Right hindlimb (tissue), 1 donor: ENCODE results near the gene EEF2K.

ENCODE experiments used
- DNase-seq: peaks from one replicate; pipeline ENCODE4 v3.0.0-alpha.2; 2018

The EEF2K gene

GRCh38 chr16:22321340-22322001 is 115.4 kb downstream of the EEF2K start:
- peak; percentile 66 for DNase-seq

- no peak for DNase-seq
Measured at GRCh38 chr16:22322021-22322471, 116.0 kb downstream of the EEF2K start.

- DNase-seq, result no peak
Measured at GRCh38 chr16:22322741-22323140, 116.7 kb downstream of the EEF2K start.

- DNase-seq, result no peak
Measured at GRCh38 chr16:22323173-22323958, 117.3 kb downstream of the EEF2K start.

- DNase-seq, result no peak
Measured at GRCh38 chr16:22323959-22324786, 118.1 kb downstream of the EEF2K start.

- DNase-seq, result no peak
Measured at GRCh38 chr16:22324787-22325597, 118.9 kb downstream of the EEF2K start.

GRCh38 chr16:22325598-22326368 is 119.7 kb downstream of the EEF2K start:
- no peak for DNase-seq

GRCh38 chr16:22326369-22326652 is 120.2 kb downstream of the EEF2K start:
- DNase-seq, result no peak

GRCh38 chr16:22326771-22327445 is 120.8 kb downstream of the EEF2K start:
- no peak for DNase-seq

- DNase-seq, result no peak
Measured at GRCh38 chr16:22327446-22327775, 121.3 kb downstream of the EEF2K start.

- no peak for DNase-seq
Measured at GRCh38 chr16:22328081-22328725, 122.1 kb downstream of the EEF2K start.

- no peak for DNase-seq
Measured at GRCh38 chr16:22329199-22329695, 123.2 kb downstream of the EEF2K start.

GRCh38 chr16:22330326-22330725 is 124.2 kb downstream of the EEF2K start:
- DNase-seq, result no peak

- DNase-seq, result no peak
Measured at GRCh38 chr16:22333457-22333994, 127.4 kb downstream of the EEF2K start.

GRCh38 chr16:22335668-22336246 is 129.7 kb downstream of the EEF2K start:
- DNase-seq, result no peak

- DNase-seq, result no peak
Measured at GRCh38 chr16:22336581-22336980, 130.5 kb downstream of the EEF2K start.

GRCh38 chr16:22337045-22337444 is 131.0 kb downstream of the EEF2K start:
- DNase-seq, result no peak

- DNase-seq, result no peak
Measured at GRCh38 chr16:22337849-22338635, 132.0 kb downstream of the EEF2K start.
